Peyer's patch (tissue), 4 donors: ENCODE data around the gene PRRT4. TPM values are rescaled to one million over a fixed set of nuclear protein-coding genes. Genes with fewer than 3 reads are reported as not detected.

Experiments
- DNase-seq, 3 donors: peaks; one replicate each; pipeline ENCODE4 v3.0.0-alpha.2; 2017 to 2019
- H3K27ac ChIP-seq, 4 donors: fragments of 200-600 bp; sonication (generic); one replicate each; pipeline ENCODE4 v1.5.1; 2016 to 2019
- H3K27me3 ChIP-seq, 2 donors: fragments of 200-600 bp; sonication (generic); one replicate each; pipeline ENCODE4 v1.5.1; 2019
- H3K36me3 ChIP-seq, 3 donors: fragments of 200-600 bp; sonication (generic); one replicate each; pipeline ENCODE4 v1.5.1; 2016 to 2019
- H3K4me1 ChIP-seq, 4 donors: fragments of 200-600 bp; sonication (generic); one replicate each; pipeline ENCODE4 v1.5.1; 2016 to 2019
- H3K4me3 ChIP-seq, 4 donors: fragments of 200-600 bp; sonication (generic); 1 replicate in 3 of 4; 2 replicates in 1 of 4; pipeline ENCODE4 v1.5.1; 2016 to 2019; ENCODE audit warnings: mild to moderate bottlenecking in 1 of 4
- H3K9me3 ChIP-seq, 4 donors: fragments of 200-600 bp; sonication (generic); one replicate each; pipeline ENCODE4 v1.5.1; 2016 to 2019; ENCODE audit warnings: mild to moderate bottlenecking in 1 of 4
- CTCF ChIP-seq, 6 experiments: fragments of 450-650 bp in 4 of 6; fragments of 200-600 bp in 2 of 6; sonication (generic) in 1 of 6; IDR thresholded peaks; one replicate each; pipeline ENCODE4 v1.5.1; 2017 to 2019; ENCODE audit warnings: antibody characterized with exemption in 6 of 6, mild to moderate bottlenecking in 3 of 6, moderate library complexity in 1 of 6
- POLR2A ChIP-seq, 2 donors: fragments of 450-650 bp; IDR thresholded peaks; one replicate each; pipeline ENCODE4 v1.5.1; 2017; ENCODE audit warnings: antibody characterized with exemption in 2 of 2, mild to moderate bottlenecking in 2 of 2, moderate library complexity in 2 of 2
- total RNA-seq, 4 donors: library from RNA; depleted of rRNA; stranded (reverse); fragments of >200 nt; gene quantifications; one replicate each; pipeline ENCODE4 v1.1.0, GENCODE V29; 2016

The PRRT4 gene
- total RNA-seq, 4 donors from 2014 or later: 0.66 TPM; not detected in 3

- no peak overlapping the region for H3K4me3 ChIP-seq
- peaks cover 0 to 6% of the 10 kb centered on the region in 2 donors for H3K27me3 ChIP-seq
- no peaks in the 10 kb centered on the region for H3K36me3 ChIP-seq
- peaks cover 0 to 14% (median 5%) of the 10 kb centered on the region in 4 donors for H3K4me1 ChIP-seq
- H3K27ac ChIP-seq: no peak overlapping the region
- DNase-seq: no peak
- TF ChIP-seq CTCF (IDR thresholded peaks at IDR 0.05) (no peak), POLR2A (IDR thresholded peaks at IDR 0.05) (no peak)
- no peaks in the 10 kb centered on the region for H3K9me3 ChIP-seq
Observed at GRCh38 chr7:128359336-128359735, 2.2 kb downstream of the PRRT4 start.

- Histone ChIP-seq H3K36me3 (no peaks in the 10 kb centered on the region), H3K4me3 (no peak overlapping the region), H3K4me1 (peaks cover 0 to 14% (median 5%) of the 10 kb centered on the region in 4 donors), H3K27me3 (no peaks in the 10 kb centered on the region), H3K9me3 (no peaks in the 10 kb centered on the region), H3K27ac (no peak overlapping the region)
- DNase-seq: no peak
- no peak for TF ChIP-seq CTCF (IDR thresholded peaks at IDR 0.05)
Observed at GRCh38 chr7:128358233-128358632, 3.3 kb downstream of the PRRT4 start.

DNA sequence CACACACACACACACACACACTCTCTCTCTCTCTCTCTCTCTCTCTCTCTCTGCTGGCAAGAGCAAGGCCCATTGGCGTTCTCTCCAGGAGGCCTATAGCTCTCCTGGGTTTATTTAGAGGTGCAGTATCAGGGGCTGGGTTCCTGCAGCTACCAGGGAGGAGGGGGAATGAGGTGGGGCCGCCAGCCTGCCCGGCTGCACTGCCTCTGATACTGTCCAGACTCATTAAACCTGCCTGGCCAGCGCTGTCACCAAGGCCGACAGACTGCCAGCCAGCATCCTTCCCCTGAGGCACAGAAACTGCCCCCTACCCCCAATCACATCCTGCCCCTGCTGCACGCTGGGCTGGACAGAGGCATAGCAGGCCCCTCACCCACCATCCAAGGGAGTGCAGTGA is 4.3 kb downstream of the PRRT4 start:
- no peaks in the 10 kb centered on the region for H3K9me3 ChIP-seq
- DNase-seq: no peak
- no peaks in the 10 kb centered on the region for H3K27me3 ChIP-seq

GRCh38 chr7:128356546-128357216 is 4.8 kb downstream of the PRRT4 start:
- TF ChIP-seq POLR2A (IDR thresholded peaks at IDR 0.05): no peak
- TF ChIP-seq CTCF (IDR thresholded peaks at IDR 0.05): no peak
- no peaks in the 10 kb centered on the region for H3K9me3 ChIP-seq
- H3K27me3 ChIP-seq: peaks cover 0 to 2% of the 10 kb centered on the region in 2 donors
- H3K4me3 ChIP-seq: no peak overlapping the region
- H3K27ac ChIP-seq: no peak overlapping the region
- no peak for DNase-seq
- H3K4me1 ChIP-seq: peaks cover 0 to 21% (median 4%) of the 10 kb centered on the region in 4 donors
- H3K36me3 ChIP-seq: no peaks in the 10 kb centered on the region

More for the DNA sequence above, 4.3 kb downstream of the PRRT4 start:
- Histone ChIP-seq H3K4me3 (no peak overlapping the region), H3K36me3 (no peaks in the 10 kb centered on the region), H3K4me1 (peaks cover 0 to 18% (median 5%) of the 10 kb centered on the region in 4 donors), H3K27ac (no peak overlapping the region)
- TF ChIP-seq POLR2A (IDR thresholded peaks at IDR 0.05) (no peak), CTCF (IDR thresholded peaks at IDR 0.05) (no peak)

GRCh38 chr7:128353610-128354009 is 7.9 kb downstream of the PRRT4 start:
- H3K27me3 ChIP-seq: peaks cover 0 to 9% of the 10 kb centered on the region in 2 donors
- H3K4me1 ChIP-seq: peaks cover 0 to 13% (median 3%) of the 10 kb centered on the region in 4 donors
- no peak overlapping the region for H3K4me3 ChIP-seq
- H3K36me3 ChIP-seq: no peaks in the 10 kb centered on the region
- H3K27ac ChIP-seq: no peak overlapping the region
- TF ChIP-seq CTCF (IDR thresholded peaks at IDR 0.05) (no peak), POLR2A (IDR thresholded peaks at IDR 0.05) (no peak)
- no peak for DNase-seq
- no peaks in the 10 kb centered on the region for H3K9me3 ChIP-seq
